Measurements from ENCODE around the gene ADGRG7. TPM values are rescaled to one million over a fixed set of nuclear protein-coding genes. Genes with fewer than 3 reads are reported as not detected.
"Not testable (repeated sequence)": the region's sequence is repeated elsewhere in the genome, so short reads cannot be mapped to it uniquely, and the experiment has no call there.

ADGRG7 gene
- total RNA-seq, 1 experiment from 2014 or later: not detected

DNA sequence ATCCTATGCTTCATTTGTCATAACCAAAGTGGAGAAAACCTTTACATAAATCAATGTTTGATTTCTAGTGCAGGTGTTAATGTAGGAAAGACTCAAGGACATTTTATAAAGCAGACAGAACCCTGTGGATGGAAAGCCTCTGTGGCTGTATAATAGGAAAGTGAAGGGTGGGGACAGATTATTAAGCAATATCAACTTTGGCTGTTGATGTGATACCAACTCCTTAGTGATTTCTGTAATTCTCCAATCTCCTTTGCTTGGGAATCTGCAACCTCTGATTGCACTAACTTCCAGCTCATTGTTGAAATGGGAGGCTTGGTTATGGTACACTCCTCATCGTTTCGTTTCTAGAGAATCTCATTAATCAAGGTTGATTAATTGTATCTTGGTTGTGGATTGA lies 29.3 kb upstream of the ADGRG7 start:
- intact Hi-C loops (cut with micrococcal nuclease): loop anchor here (2.0 kb wide), 1 partner anchor 23 kb away; no protein-coding TSS in a partner anchor
- Histone ChIP-seq H3K27me3 (ENCODE audit: low read length) (no peaks in the 10 kb centered on the region), H3F3A (ENCODE audit: low read length, unreplicated experiment) (no peaks in the 10 kb centered on the region), H3K79me2 (ENCODE audit: low read length) (no peaks in the 10 kb centered on the region), H2AFZ (ENCODE audit: low read length) (no peak overlapping the region), H3K36me3 (ENCODE audit: low read depth, low read length) (no peaks in the 10 kb centered on the region), H3K9me2 (replicated peaks; ENCODE audit: low read length) (no peaks in the 10 kb centered on the region), H3K4me3 (ENCODE audit: low read length) (no peak overlapping the region), H3K4me2 (ENCODE audit: low read length) (no peak overlapping the region), H3K9me3 (ENCODE audit: low read length) (no peaks in the 10 kb centered on the region), H3K4me1 (ENCODE audit: insufficient read depth, low read length) (peaks cover 54% of the 10 kb centered on the region), H3K9ac (ENCODE audit: low read length) (no peak overlapping the region), H4K20me1 (ENCODE audit: low read length) (no peaks in the 10 kb centered on the region), H3K27ac (ENCODE audit: low read length) (no peak overlapping the region)
- ChIA-PET POLR2A (ENCODE audit: unreplicated experiment) (no interaction called here), CTCF (interaction anchor here (1.1 to 1.7 kb wide), 3 partner anchors 11 to 117 kb away, joined by 3 to 17 read pairs (median 3); no protein-coding TSS in a partner anchor)
- ATAC-seq (no peak), DNase-seq (no peak)
- TF ChIP-seq EZH2 (IDR thresholded peaks at IDR 0.05; ENCODE audit: low read length, unreplicated experiment) (no peak), EZH2phosphoT487 (IDR thresholded peaks at IDR 0.05; ENCODE audit: borderline replicate concordance, low read length) (no peak)
- TF ChIP-seq, protein P1, sequence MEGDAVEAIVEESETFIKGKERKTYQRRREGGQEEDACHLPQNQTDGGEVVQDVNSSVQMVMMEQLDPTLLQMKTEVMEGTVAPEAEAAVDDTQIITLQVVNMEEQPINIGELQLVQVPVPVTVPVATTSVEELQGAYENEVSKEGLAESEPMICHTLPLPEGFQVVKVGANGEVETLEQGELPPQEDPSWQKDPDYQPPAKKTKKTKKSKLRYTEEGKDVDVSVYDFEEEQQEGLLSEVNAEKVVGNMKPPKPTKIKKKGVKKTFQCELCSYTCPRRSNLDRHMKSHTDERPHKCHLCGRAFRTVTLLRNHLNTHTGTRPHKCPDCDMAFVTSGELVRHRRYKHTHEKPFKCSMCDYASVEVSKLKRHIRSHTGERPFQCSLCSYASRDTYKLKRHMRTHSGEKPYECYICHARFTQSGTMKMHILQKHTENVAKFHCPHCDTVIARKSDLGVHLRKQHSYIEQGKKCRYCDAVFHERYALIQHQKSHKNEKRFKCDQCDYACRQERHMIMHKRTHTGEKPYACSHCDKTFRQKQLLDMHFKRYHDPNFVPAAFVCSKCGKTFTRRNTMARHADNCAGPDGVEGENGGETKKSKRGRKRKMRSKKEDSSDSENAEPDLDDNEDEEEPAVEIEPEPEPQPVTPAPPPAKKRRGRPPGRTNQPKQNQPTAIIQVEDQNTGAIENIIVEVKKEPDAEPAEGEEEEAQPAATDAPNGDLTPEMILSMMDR (conservative IDR thresholded peaks at IDR 0.05; ENCODE audit: low read depth, low read length): no peak
- BruUV-seq (replicated peaks): no TSS peak

DNA sequence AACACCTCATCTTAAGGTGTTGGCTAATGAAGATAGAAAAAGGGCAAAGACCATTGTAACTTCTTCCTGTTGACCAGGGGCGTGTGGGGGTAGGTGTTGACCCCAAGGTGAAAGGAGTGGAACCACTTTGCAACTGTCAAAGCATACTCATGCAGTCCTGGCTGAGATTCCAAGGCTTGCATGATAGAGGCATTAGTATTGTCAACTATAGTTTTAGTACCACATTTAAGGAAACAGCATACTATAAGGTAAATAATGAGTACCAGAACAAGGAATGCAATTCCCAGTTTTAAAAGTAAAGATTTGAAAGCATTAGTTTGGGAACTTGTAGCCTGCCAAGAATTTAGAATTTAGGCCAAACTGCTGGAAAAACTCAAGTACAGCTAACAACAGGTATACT lies 27.8 kb upstream of the ADGRG7 start:
- no peaks in the 10 kb centered on the region for H4K20me1 ChIP-seq (ENCODE audit: low read length)
- peak; percentile 86 for ATAC-seq
- no peaks in the 10 kb centered on the region for H3K9me2 ChIP-seq (replicated peaks; ENCODE audit: low read length)
- CTCF ChIA-PET: interaction anchor here (0.5 to 1.2 kb wide), 2 partner anchors 119 to 150 kb away, joined by 6 to 7 read pairs; no protein-coding TSS in a partner anchor
- no peaks in the 10 kb centered on the region for H3K79me2 ChIP-seq (ENCODE audit: low read length)
- intact Hi-C loops (cut with micrococcal nuclease): loop anchor here (2.0 kb wide), 1 partner anchor 25 kb away; no protein-coding TSS in a partner anchor
- BruUV-seq (replicated peaks): no TSS peak
- H3K36me3 ChIP-seq (ENCODE audit: low read depth, low read length): no peaks in the 10 kb centered on the region
- H3F3A ChIP-seq (ENCODE audit: low read length, unreplicated experiment): no peaks in the 10 kb centered on the region
- no peaks in the 10 kb centered on the region for H3K9me3 ChIP-seq (ENCODE audit: low read length)
- H2AFZ ChIP-seq (ENCODE audit: low read length): no peak overlapping the region
- peak; percentile 82 for DNase-seq
- peaks cover 50% of the 10 kb centered on the region for H3K4me1 ChIP-seq (ENCODE audit: insufficient read depth, low read length)
- H3K4me2 ChIP-seq (ENCODE audit: low read length): peak overlapping the region; percentile 69
- peak overlapping the region; percentile 14; the same call in 1 of the 2 replicates for H3K4me3 ChIP-seq (ENCODE audit: low read length)
- peak overlapping the region; percentile 69 for H3K27ac ChIP-seq (ENCODE audit: low read length)
- TF ChIP-seq, protein P1 (conservative IDR thresholded peaks at IDR 0.05; ENCODE audit: low read depth, low read length): no peak
- TF ChIP-seq EZH2phosphoT487 (IDR thresholded peaks at IDR 0.05; ENCODE audit: borderline replicate concordance, low read length): no peak
- TF ChIP-seq EZH2 (IDR thresholded peaks at IDR 0.05; ENCODE audit: low read length, unreplicated experiment): no peak
- POLR2A ChIA-PET (ENCODE audit: unreplicated experiment): no interaction called here
- no peak overlapping the region for H3K9ac ChIP-seq (ENCODE audit: low read length)
- no peaks in the 10 kb centered on the region for H3K27me3 ChIP-seq (ENCODE audit: low read length)

DNA sequence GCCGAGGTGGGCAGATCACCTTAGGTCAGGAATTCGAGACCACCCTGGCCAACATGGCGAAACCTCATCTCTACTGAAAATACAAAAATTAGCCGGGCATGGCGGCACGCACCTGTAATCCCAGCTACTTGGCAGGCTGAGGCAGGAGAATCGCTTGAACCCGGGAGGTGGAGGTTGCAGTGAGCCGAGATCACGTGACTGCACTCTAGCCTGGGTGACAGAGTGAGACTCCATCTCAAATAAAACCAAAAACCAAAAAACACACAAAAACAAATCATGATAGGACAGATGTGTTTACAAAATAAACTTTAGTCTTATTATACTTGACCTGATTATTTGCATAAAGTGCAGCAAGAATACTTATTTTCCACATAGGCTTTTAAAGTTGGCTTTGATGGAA lies 27.2 kb upstream of the ADGRG7 start:
- intact Hi-C loops (cut with micrococcal nuclease): not testable (repeated sequence)

More for the DNA sequence above, 27.2 kb upstream of the ADGRG7 start:
- not testable (repeated sequence) for H2AFZ ChIP-seq (ENCODE audit: low read length); ATAC-seq; H3K9me3 ChIP-seq (ENCODE audit: low read length); DNase-seq; H3F3A ChIP-seq (ENCODE audit: low read length, unreplicated experiment); H3K9me2 ChIP-seq (replicated peaks; ENCODE audit: low read length); BruUV-seq (replicated peaks); H3K4me3 ChIP-seq (ENCODE audit: low read length); H3K36me3 ChIP-seq (ENCODE audit: low read depth, low read length); H3K27me3 ChIP-seq (ENCODE audit: low read length); H4K20me1 ChIP-seq (ENCODE audit: low read length); H3K9ac ChIP-seq (ENCODE audit: low read length); H3K79me2 ChIP-seq (ENCODE audit: low read length)
- ChIA-PET CTCF (interaction anchor here (1.2 kb wide), 1 partner anchor 119 kb away, joined by 7 read pairs; no protein-coding TSS in a partner anchor), POLR2A (ENCODE audit: unreplicated experiment) (interaction anchor here (0.6 kb wide), 1 partner anchor 119 kb away, joined by 4 read pairs; no protein-coding TSS in a partner anchor)
- Histone ChIP-seq H3K4me2 (ENCODE audit: low read length) (peak overlapping the region; percentile 69), H3K27ac (ENCODE audit: low read length) (peak overlapping the region; percentile 69), H3K4me1 (ENCODE audit: insufficient read depth, low read length) (peaks cover 48% of the 10 kb centered on the region)

Data from PC-3 (cell line).